Activated T-helper 17 cell treated with anti-CD3 and anti-CD28 coated beads, Interleukin-2, amount 50 U/mL, for 72 hours (primary cell): Measurements from ENCODE around the gene POLR2J. TPM values are rescaled to one million over a fixed set of nuclear protein-coding genes. Genes with fewer than 3 reads are reported as not detected.
"Not testable (repeated sequence)": the region's sequence is repeated elsewhere in the genome, so short reads cannot be mapped to it uniquely, and the experiment has no call there.

Experiments
- ATAC-seq: fragments of 150-1000 bp; cut with Tn5 transposase; replicated peaks from 2 replicates; pipeline ENCODE4 v1.10.0; 2021; ENCODE audit warnings: mild to moderate bottlenecking, moderate library complexity
- H3K27ac Mint-ChIP-seq: one replicate; pipeline ENCODE4 v1.8.0; 2022; ENCODE audit warnings: mixed read lengths
- H3K27me3 Mint-ChIP-seq: one replicate; pipeline ENCODE4 v1.8.0; 2022; ENCODE audit warnings: mixed read lengths
- H3K36me3 Mint-ChIP-seq: one replicate; pipeline ENCODE4 v1.8.0; 2022; ENCODE audit warnings: low read depth, mild to moderate bottlenecking, mixed read lengths
- H3K4me1 Mint-ChIP-seq: one replicate; pipeline ENCODE4 v1.8.0; 2022; ENCODE audit warnings: mixed read lengths
- H3K4me3 Mint-ChIP-seq: one replicate; pipeline ENCODE4 v1.8.0; 2022; ENCODE audit warnings: mild to moderate bottlenecking, mixed read lengths
- H3K9me3 Mint-ChIP-seq: one replicate; pipeline ENCODE4 v1.8.0; 2022; ENCODE audit warnings: mixed read lengths
- total RNA-seq, 2 donors: library from RNA; stranded (reverse); gene quantifications; one replicate each; pipeline ENCODE4 v1.2.3, GENCODE V29; 2022

POLR2J gene
- total RNA-seq, 2 donors from 2014 or later, result 63.5 to 74.2 TPM

DNA sequence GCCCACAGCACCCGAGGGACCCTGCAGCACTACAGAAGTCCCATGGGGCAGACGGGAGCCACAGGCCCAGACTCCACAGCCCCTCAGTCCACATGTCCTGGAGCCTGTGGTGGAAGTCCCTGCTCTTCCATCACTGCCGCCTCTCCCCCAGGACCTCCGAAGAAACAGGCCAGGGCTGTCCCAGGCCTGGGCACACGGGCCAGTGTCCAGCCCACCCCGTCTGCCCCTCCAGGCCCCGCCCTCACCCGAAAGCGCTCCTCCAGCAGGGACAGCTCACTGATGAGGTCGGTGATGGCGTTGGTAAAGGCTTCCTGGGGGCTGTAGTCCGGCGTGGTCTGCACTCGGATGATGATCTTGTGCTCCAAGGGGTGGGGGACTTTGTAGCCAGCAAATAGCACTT lies 4.6 kb downstream of the POLR2J start:
- not testable (repeated sequence) for H3K9me3 Mint-ChIP-seq, ATAC-seq

DNA sequence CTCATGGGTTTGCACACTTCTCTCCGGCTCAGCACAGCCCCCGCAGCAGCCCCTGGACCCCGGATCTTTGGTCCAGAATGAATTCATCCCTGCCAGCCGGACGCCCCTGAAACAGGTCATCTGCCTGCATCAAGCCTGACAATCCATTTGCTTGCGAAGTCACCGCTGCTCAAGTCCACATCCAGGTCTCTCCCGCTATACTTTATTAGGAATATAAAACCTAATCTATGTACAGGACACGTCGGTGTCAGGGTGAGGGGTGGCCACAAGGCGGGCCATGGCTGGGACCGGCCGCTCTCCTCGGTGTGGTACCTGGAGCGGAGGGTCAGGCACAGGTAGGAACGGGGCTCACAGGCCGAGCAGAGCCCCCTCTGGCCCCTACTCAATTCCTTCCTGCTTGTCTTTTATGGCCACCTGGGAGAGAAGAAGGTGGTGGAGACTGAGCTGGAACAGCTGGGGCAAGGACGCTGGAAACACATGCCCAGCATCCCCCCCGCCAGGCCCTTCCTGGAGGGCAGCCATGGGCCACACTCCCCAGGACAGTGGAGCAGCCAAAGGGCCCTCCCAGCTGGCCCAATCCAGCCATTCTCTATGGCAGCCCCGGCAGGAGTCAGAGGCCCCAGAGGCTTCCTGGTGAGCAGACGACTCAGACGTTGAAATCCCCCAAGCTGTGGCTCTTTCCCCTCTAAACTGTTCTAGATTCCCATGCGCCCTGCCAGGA lies 5.3 kb downstream of the POLR2J start:
- Mint-ChIP-seq H3K27ac (no peak overlapping the region), H3K36me3 (peaks cover 23% of the 10 kb centered on the region), H3K4me1 (no peaks in the 10 kb centered on the region), H3K27me3 (no peaks in the 10 kb centered on the region), H3K4me3 (no peak overlapping the region), H3K9me3 (no peaks in the 10 kb centered on the region)
- no peak for ATAC-seq

More for the DNA sequence above, 4.6 kb downstream of the POLR2J start:
- H3K27ac Mint-ChIP-seq, H3K4me1 Mint-ChIP-seq, H3K27me3 Mint-ChIP-seq, H3K4me3 Mint-ChIP-seq: not testable (repeated sequence)
- H3K36me3 Mint-ChIP-seq, result peaks cover 23% of the 10 kb centered on the region

DNA sequence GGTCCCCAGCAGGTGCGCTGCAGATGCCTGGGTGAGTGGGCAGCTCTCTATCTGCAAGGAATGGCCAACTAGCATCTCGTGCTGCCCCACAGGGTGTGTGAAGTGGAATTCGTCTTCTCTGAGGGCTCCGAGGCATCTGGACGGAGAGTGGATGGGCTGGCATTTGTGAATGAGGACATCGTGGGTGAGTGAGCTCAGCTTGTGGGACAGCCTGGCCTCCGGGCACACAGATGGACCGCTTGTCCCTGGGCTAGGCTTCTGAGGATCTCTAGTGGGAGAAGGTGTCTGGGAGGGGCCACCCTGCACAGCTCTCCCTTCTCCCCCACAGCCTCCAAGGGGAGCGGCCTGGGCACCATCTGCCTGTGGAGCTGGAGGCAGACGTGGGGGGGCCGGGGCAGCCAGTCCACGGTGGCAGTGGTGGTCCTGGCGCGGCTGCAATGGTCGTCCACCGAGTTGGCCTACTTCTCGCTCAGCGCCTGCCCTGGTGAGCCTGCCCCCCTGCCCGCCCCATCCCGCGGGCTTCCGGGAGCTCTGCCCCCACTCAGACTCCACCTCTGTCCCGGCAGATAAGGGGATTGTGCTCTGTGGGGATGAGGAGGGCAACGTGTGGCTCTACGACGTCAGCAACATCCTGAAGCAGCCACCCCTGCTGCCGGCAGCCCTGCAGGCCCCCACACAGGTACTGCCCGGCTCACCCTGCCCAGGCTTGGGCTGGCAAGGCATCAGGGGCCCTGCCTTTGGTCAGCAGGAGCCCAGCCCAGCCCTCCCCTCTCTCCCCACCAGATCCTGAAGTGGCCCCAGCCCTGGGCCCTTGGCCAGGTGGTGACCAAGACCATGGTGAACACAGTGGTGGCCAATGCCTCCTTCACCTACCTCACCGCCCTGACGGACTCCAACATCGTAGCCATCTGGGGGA lies 6.3 kb downstream of the POLR2J start:
- H3K27ac Mint-ChIP-seq, result no peak overlapping the region
- H3K27me3 Mint-ChIP-seq, result no peaks in the 10 kb centered on the region
- H3K4me1 Mint-ChIP-seq, result no peaks in the 10 kb centered on the region
- ATAC-seq, result peak; percentile 8
- H3K9me3 Mint-ChIP-seq, result no peaks in the 10 kb centered on the region
- peaks cover 23% of the 10 kb centered on the region for H3K36me3 Mint-ChIP-seq
- H3K4me3 Mint-ChIP-seq, result no peak overlapping the region

DNA sequence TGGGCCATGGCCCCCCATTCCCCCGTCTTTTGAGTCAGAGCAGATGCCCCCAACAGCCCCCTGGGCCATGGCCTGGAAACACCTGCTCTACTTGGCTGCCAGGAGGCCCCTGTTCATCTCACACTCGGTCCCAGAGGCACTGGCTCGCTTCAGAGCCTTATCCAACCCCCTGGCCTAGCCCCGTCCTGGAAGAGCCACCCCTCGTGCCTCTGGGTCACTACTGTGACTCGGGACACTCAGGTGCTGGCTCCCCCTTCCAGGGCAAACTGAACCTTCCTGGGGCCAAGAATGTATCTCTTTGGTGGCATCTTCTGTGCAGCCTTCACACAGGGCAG lies 7.0 kb downstream of the POLR2J start:
- peaks cover 23% of the 10 kb centered on the region for H3K36me3 Mint-ChIP-seq
- H3K4me1 Mint-ChIP-seq, result peaks cover 2% of the 10 kb centered on the region
- no peaks in the 10 kb centered on the region for H3K9me3 Mint-ChIP-seq
- no peak for ATAC-seq
- H3K4me3 Mint-ChIP-seq, result no peak overlapping the region
- no peak overlapping the region for H3K27ac Mint-ChIP-seq
- H3K27me3 Mint-ChIP-seq, result no peaks in the 10 kb centered on the region

DNA sequence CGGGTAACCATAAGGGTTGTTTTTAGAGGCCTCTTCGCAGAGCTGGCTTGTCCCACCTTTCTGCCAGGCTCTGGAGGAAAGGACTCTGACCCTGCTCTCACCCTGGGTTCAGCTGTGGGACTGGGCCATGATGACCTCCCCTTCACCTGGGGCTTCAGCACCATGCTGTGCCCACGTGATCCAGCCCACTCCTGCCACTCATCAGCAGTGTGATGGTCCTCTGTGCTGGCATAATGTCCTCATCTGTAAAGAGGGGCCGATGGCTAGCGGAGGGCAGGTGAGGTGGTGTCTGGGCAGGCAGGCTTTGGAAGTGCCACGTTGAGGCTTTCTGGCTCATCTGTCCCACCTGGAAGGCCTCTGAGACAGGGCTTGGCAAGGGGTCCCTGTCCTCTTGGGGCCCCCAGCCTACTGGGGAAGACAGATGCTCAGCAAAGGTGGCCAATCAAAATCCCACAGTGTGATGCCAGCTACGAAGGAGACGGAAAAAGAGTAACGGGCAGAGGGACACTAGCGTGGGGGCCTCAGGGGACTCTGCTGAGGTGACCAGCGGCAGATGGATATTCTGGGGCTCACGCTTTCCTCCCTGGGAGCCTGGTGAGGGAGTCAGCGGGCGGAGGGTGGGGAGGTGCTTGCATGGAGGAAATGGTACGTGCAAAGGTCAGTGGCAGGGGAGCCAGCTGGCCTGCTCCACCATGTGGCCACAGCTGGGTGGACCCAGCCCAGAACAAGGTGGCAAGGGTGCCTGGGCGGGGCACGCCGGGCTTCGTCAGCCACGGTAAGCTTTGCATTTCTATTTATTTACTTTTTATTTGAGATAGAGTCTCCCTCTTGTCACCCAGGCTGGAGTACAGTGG lies 8.5 kb downstream of the POLR2J start:
- H3K36me3 Mint-ChIP-seq, result peaks cover 23% of the 10 kb centered on the region
- H3K9me3 Mint-ChIP-seq, result no peaks in the 10 kb centered on the region
- no peak overlapping the region for H3K27ac Mint-ChIP-seq
- peaks cover 4% of the 10 kb centered on the region for H3K4me1 Mint-ChIP-seq
- ATAC-seq, result no peak
- no peaks in the 10 kb centered on the region for H3K27me3 Mint-ChIP-seq
- H3K4me3 Mint-ChIP-seq, result no peak overlapping the region

DNA sequence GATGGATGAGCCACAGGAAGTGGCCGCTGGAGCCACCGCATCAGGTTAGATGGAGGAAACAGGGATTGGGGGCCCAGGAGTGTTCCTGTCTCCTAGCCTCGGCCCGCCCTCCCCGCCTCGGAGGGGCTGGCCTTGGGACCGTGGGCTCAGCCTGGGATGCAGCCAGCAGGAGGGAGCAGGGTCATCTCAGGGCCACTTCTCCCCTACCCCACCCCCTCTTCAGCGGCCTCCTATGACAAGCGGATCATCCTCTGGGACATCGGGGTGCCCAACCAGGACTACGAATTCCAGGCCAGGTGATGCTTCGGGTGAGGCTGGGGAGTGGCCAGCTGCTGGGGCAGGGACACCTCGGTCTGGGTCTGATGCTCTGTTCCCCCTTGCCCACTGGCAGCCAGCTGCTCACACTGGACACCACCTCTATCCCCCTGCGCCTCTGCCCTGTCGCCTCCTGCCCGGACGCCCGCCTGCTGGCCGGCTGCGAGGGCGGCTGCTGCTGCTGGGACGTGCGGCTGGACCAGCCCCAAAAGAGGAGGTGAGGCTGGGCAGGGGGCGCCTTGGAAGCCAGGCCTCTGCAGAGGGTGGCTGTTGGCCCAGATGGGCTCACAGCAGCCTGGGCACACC lies 9.3 kb downstream of the POLR2J start:
- H3K4me3 Mint-ChIP-seq, result no peak overlapping the region
- no peaks in the 10 kb centered on the region for H3K9me3 Mint-ChIP-seq
- peaks cover 23% of the 10 kb centered on the region for H3K36me3 Mint-ChIP-seq
- ATAC-seq, result no peak
- peaks cover 4% of the 10 kb centered on the region for H3K4me1 Mint-ChIP-seq
- H3K27ac Mint-ChIP-seq, result no peak overlapping the region
- H3K27me3 Mint-ChIP-seq, result no peaks in the 10 kb centered on the region

DNA sequence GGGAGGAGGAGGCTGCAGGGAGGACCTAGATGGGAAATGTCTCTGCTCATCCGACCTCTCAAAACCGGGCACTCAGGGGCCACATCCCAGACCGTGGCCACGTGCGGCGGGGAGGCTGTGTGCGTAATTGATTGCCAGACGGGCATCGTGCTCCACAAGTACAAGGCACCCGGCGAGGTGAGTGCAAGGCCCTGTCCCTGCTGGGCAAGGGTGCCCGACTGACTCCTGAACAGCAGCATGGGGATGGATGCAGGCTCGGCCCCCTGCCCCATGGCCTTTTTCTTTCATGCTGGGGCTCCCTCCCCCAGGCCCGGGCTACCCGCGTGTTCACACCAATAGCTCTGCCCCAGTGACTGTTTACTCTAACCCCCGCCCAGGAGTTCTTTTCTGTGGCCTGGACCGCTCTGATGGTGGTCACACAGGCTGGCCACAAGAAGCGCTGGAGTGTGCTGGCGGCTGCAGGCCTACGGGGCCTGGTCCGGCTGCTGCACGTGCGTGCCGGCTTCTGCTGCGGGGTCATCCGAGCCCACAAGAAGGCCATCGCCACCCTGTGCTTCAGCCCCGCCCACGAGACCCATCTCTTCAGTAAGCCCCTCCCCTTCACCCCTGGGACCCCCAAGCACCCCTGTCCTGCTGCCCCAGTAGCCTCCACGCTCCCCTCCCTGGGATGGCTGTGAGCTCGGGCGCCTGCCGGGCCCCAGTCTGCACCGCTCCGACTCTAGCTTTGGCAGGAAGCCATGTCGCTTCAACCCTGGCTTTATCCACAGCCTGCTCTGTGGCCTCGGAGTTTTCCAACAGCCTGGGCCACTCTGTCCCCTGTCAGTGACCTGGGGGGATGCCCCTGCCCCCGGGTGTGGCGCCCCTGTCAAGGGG lies 10.0 kb downstream of the POLR2J start:
- peaks cover 9% of the 10 kb centered on the region for H3K4me1 Mint-ChIP-seq
- no peaks in the 10 kb centered on the region for H3K27me3 Mint-ChIP-seq
- H3K9me3 Mint-ChIP-seq, result no peaks in the 10 kb centered on the region
- no peak overlapping the region for H3K4me3 Mint-ChIP-seq
- no peak overlapping the region for H3K27ac Mint-ChIP-seq
- H3K36me3 Mint-ChIP-seq, result peaks cover 23% of the 10 kb centered on the region
- no peak for ATAC-seq

DNA sequence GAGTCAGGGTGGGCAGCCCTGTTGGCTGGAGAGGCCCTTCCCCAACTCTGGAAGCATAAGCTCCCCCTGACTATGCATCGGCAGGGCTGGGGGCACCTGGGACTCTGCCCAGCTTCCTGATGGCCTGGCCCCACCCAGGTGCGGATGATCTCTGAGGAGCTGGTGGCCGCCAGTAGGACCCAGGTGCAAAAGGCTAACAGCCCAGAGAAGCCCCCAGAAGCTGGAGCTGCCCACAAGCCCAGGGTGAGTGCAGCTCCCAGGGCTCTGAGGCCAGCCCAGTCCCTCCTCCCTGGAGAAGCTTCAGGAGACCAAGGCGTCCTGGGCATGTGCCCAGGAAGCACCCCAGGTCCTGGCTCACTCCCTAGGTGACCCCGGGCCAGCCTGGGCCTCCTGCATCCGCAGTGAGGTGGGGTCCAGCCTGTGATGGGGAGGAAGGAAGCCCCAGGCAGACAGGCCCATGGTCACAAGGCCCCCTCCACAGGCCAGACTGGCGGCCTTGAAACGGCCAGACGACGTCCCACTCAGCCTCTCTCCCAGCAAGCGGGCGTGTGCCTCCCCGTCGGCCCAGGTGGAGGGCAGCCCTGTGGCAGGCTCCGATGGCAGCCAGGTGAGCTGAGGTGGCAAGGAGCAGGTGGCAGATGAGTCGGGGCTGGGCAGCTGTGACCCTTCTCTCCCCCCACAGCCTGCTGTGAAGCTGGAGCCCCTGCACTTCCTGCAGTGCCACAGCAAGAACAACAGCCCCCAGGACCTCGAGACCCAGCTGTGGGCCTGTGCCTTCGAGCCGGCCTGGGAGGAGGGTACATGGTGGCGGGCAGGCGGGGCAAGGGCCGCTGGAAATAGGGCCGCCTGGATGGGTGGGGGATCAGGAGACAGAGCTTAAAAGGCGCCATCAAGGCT lies 10.9 kb downstream of the POLR2J start:
- Mint-ChIP-seq H3K4me3 (no peak overlapping the region), H3K27me3 (no peaks in the 10 kb centered on the region), H3K9me3 (no peaks in the 10 kb centered on the region), H3K27ac (no peak overlapping the region), H3K4me1 (peaks cover 12% of the 10 kb centered on the region), H3K36me3 (peaks cover 16% of the 10 kb centered on the region)
- no peak for ATAC-seq

DNA sequence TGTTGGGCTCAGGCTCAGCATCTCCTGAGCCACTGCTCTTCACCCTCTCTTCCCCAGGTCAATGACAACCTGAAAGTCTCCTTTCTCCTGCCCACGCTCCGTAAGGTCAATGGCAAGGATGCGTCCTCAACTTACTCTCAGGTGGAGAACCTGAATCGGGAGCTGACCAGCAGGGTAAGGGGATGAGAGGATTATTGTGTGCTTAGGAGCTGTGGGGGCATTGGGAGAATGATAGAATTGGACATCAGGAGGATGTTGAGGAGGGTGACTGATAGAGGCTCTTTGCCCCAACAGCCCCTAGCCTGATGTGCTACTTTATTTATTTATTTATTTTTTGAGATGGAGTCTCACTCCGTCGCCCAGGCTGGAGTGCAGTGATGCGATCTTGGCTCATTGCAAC lies 12.6 kb downstream of the POLR2J start:
- H3K27ac Mint-ChIP-seq, result no peak overlapping the region
- no peaks in the 10 kb centered on the region for H3K9me3 Mint-ChIP-seq
- H3K4me3 Mint-ChIP-seq, result peak overlapping the region; percentile 89
- H3K4me1 Mint-ChIP-seq, result peaks cover 16% of the 10 kb centered on the region
- peaks cover 5% of the 10 kb centered on the region for H3K36me3 Mint-ChIP-seq
- no peak for ATAC-seq
- no peaks in the 10 kb centered on the region for H3K27me3 Mint-ChIP-seq

DNA sequence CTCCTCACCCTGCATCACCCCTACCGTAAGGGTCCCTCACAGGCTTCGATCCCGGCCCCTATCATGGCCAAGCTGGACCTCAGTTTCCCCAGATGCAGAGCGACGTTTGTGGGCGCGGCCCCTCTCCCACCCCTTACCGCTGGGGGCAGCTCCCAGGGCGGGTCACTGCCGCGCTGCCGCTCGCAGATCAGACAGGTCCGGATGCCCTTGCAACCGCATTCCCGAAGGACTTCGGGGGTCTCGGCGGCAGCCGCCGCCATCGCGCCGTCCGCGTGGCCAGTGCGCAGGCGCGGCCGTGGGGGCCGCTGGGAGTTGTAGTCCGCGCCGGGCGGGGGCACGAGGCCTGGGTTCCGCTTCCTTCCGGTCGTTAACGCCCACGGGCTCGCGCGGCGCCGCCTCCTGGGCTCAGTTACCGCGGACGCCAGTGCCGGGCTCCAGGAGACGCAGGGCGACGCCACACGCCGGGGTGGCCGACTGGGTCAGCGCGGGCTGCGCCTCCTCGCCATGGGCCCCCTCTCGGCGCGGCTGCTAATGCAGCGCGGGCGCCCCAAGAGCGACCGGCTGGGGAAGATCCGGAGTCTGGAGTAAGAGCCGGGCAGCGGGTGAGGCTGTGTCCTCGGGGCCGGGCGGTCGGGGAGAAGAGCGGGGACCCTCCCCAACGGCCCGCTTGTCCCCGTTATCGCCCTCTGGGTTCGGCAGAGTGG lies 14.0 kb downstream of the POLR2J start, which contains the start of the genes ALKBH4 and LRWD1:
Gene ALKBH4, minus strand, starts transcription at position 287 of the 704 bp plus-strand sequence. Its CDS starts 27 bp downstream, at position 260.
Gene LRWD1, plus strand, starts transcription at position 408 of the 704 bp plus-strand sequence. Its CDS starts 97 bp downstream, at position 505.
- peaks cover 16% of the 10 kb centered on the region for H3K4me1 Mint-ChIP-seq
- no peaks in the 10 kb centered on the region for H3K36me3 Mint-ChIP-seq
- H3K9me3 Mint-ChIP-seq, result no peaks in the 10 kb centered on the region
- ATAC-seq, result peak; percentile 98
- H3K4me3 Mint-ChIP-seq, result peak within 1 kb of the TSS; percentile 89
- peak within 1 kb of the TSS; percentile 89 for H3K27ac Mint-ChIP-seq
- no peaks in the 10 kb centered on the region for H3K27me3 Mint-ChIP-seq

DNA sequence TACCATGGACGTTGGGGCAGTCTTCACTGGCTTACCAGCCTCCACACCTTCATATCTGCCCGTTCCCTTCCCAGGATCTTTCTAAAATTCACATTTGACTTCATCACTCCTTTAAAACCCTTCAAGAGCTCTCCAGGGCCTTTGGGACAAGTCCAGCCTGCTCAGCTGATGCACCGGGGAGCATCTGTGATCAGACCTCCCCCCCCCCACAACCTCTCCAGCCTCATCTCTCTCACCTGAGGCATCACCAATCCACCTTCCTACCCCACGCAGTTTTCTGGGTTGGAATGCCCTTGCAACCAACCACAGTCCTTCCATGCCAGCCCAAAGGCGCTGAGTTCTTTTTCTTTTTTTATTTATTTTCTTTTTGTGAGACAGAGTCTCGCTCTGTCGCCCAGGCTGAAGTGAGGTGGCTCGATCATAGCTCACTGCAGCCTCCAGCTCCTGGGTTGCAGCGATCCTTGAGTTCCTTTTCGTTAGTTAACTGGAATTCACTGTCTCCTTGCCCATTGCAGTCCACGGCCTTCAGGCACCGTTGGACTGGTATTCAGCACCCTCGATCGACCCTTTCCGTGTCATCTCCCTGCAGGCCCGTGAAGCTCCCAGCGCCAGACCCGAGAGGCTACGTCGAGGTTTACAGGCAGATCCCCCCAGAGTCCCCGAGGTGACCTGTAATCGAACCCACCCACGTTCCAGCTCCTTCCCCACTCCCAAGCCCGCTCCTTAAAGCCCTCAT lies 14.7 kb downstream of the POLR2J start:
- peak overlapping the region; percentile 89 for H3K27ac Mint-ChIP-seq
- H3K27me3 Mint-ChIP-seq, result no peaks in the 10 kb centered on the region
- H3K36me3 Mint-ChIP-seq, result peaks cover 1% of the 10 kb centered on the region
- no peaks in the 10 kb centered on the region for H3K9me3 Mint-ChIP-seq
- peak overlapping the region; percentile 89 for H3K4me3 Mint-ChIP-seq
- ATAC-seq, result no peak
- peaks cover 16% of the 10 kb centered on the region for H3K4me1 Mint-ChIP-seq
